ENCODE measurements around the gene RFX4. TPM values are rescaled to one million over a fixed set of nuclear protein-coding genes. Genes with fewer than 3 reads are reported as not detected.

The RFX4 gene
- total and polyA plus RNA-seq, 10 of the 15 experiments (the other 5 are each of a cell fraction or from before 2014, with no cell fraction given) = 0.02 to 0.23 TPM; not detected in 8

DNA sequence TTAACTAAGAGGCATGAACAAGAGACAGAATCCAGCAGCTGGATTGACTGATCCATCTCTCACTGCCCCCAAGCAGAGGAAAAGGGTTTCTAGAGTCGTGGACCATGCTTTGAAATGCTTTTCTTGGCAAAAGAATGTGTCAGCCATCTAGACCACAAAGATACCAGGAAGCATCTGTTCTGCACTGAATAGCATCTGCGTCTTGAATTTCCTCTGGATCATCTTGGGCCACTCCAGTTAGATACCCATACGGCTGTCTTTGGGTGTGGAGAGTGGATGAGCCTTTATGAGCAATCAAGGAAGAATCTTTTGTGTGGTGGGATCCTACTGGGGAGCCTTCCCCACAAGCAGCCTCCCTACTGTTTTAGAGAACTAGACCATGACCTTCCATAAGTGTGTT lies 16.0 kb upstream of the RFX4 start:
- in situ Hi-C loops (cut with MboI) = no loop called here
- no peaks in the 10 kb centered on the region; a peak in 2 of 4 replicates for H3K27me3 ChIP-seq (replicated peaks in 1 of 2; ENCODE audit: control insufficient read depth in 2 of 2, insufficient read depth in 2 of 2, low read length in 1 of 2)

More for the DNA sequence above, 16.0 kb upstream of the RFX4 start:
- Histone ChIP-seq H3K9ac (ENCODE audit: control insufficient read depth, insufficient read depth, low read length) (no peak overlapping the region), H3K79me2 (ENCODE audit: control insufficient read depth, insufficient read depth, low read length) (no peaks in the 10 kb centered on the region), H3K4me1 (ENCODE audit: control insufficient read depth, insufficient read depth, low read length) (no peaks in the 10 kb centered on the region), H3K4me2 (ENCODE audit: control insufficient read depth, insufficient read depth) (no peak overlapping the region), H3K4me3 (no peak overlapping the region), H2AFZ (ENCODE audit: control insufficient read depth, low read depth, low read length) (no peak overlapping the region), H3K27ac (ENCODE audit: control insufficient read depth, insufficient read depth) (no peak overlapping the region), H3K36me3 (ENCODE audit: control insufficient read depth in 2 of 2, insufficient read depth in 2 of 2, low read length in 1 of 2) (no peaks in the 10 kb centered on the region), H3K9me3 (replicated peaks; ENCODE audit: control insufficient read depth, insufficient read depth, low read length) (no peaks in the 10 kb centered on the region), H4K20me1 (ENCODE audit: control insufficient read depth, insufficient read depth) (no peaks in the 10 kb centered on the region)
- no peak for TF ChIP-seq SMARCA5 (IDR thresholded peaks at IDR 0.05)
- no peak for TF ChIP-seq ATF2 (IDR thresholded peaks at IDR 0.05; ENCODE audit: low read length)
- no peak for TF ChIP-seq SREBF2 (IDR thresholded peaks at IDR 0.05; ENCODE audit: low read length)
- TF ChIP-seq SIN3A (IDR thresholded peaks at IDR 0.05; ENCODE audit: low read depth, low read length) = no peak
- TF ChIP-seq KDM1A (IDR thresholded peaks at IDR 0.05; ENCODE audit: borderline replicate concordance) = no peak
- TF ChIP-seq ELK1 (IDR thresholded peaks at IDR 0.05; ENCODE audit: low read depth, low read length) = no peak
- no peak for TF ChIP-seq SMAD5 (IDR thresholded peaks at IDR 0.05; ENCODE audit: low read depth)
- no peak for TF ChIP-seq ZBED1 (IDR thresholded peaks at IDR 0.05; ENCODE audit: borderline replicate concordance)
- no peak for TF ChIP-seq EGR1 (IDR thresholded peaks at IDR 0.05; ENCODE audit: borderline replicate concordance in 1 of 2, low read depth in 2 of 2, low read length in 2 of 2)
- TF ChIP-seq CEBPB (IDR thresholded peaks at IDR 0.05; ENCODE audit: borderline replicate concordance in 1 of 2, low read depth in 2 of 2, low read length in 2 of 2) = no peak
- CTCF ChIA-PET = no interaction called here
- no peak for DNase-seq (ENCODE audit: low read depth, low spot score)
- no peak for ATAC-seq
- BruUV-seq (replicated peaks) = no TSS peak
- intact Hi-C loops (cut with micrococcal nuclease; ENCODE audit: unreplicated experiment) = no loop called here
- no peak for FAIRE-seq
- SMC1A ChIA-PET (ENCODE audit: uncharacterized antibody, unreplicated experiment) = no interaction called here
- POLR2A ChIA-PET = no interaction called here
- 5% methylated on average over 3 of the region's 3 CpGs for WGBS (ENCODE audit: insufficient coverage, insufficient replicate concordance, low lambda C conversion rate, missing lambda C conversion rate)
- RAD21 ChIA-PET (ENCODE audit: unreplicated experiment) = no interaction called here

All from GM12878 (cell line).